OCI-LY1 (cell line): Measurements from ENCODE around the gene LRMDA.

ENCODE experiments used
- H2AFZ ChIP-seq: fragments of 200-600 bp; sonication (generic), shearing (Covaris generic); 2 replicates; pipeline ENCODE4 v1.6.0; 2014; ENCODE audit warnings: antibody characterized with exemption, mild to moderate bottlenecking, low read length
- H3F3A ChIP-seq: fragments of 200-600 bp; sonication (generic), shearing (Covaris generic); 2 replicates; pipeline ENCODE4 v1.6.0; 2014; ENCODE audit warnings: mild to moderate bottlenecking, antibody characterized with exemption, low read length, moderate library complexity; ENCODE audit not compliant: insufficient read depth
- H3K27ac ChIP-seq: fragments of 200-600 bp; sonication (generic); 2 replicates; pipeline ENCODE4 v1.5.1; 2014; ENCODE audit warnings: low read length, mixed run types, mild to moderate bottlenecking, low read depth; ENCODE audit not compliant: poor library complexity, severe bottlenecking
- H3K27me3 ChIP-seq: fragments of 200-600 bp; sonication (generic); 2 replicates; pipeline ENCODE4 v1.6.0; 2014; ENCODE audit warnings: antibody characterized with exemption, mild to moderate bottlenecking, low read length, moderate library complexity; ENCODE audit not compliant: insufficient read depth
- H3K36me3 ChIP-seq: fragments of 200-600 bp; sonication (generic); 2 replicates; pipeline ENCODE4 v1.6.1; 2014; ENCODE audit warnings: mild to moderate bottlenecking, antibody characterized with exemption, low read length, moderate library complexity, mixed read lengths; ENCODE audit not compliant: insufficient read depth
- H3K4me1 ChIP-seq: fragments of 200-600 bp; sonication (generic); 2 replicates; pipeline ENCODE4 v1.5.1; 2014; ENCODE audit warnings: mild to moderate bottlenecking, low read length, moderate library complexity; ENCODE audit not compliant: insufficient read depth, severe bottlenecking
- H3K4me2 ChIP-seq: fragments of 200-600 bp; sonication (generic), shearing (Covaris generic); 2 replicates; pipeline ENCODE4 v1.6.1; 2014; ENCODE audit warnings: low read length
- H3K4me3 ChIP-seq: fragments of 200-600 bp; sonication (generic); 2 replicates; pipeline ENCODE4 v1.5.1; 2014; ENCODE audit warnings: low read length, low read depth, mild to moderate bottlenecking, mixed read lengths; ENCODE audit not compliant: poor library complexity, severe bottlenecking
- H3K79me2 ChIP-seq: fragments of 200-600 bp; shearing (Covaris generic); 2 replicates; pipeline ENCODE4 v1.6.1; 2016; ENCODE audit warnings: mixed run types, low read length, mixed read lengths; ENCODE audit not compliant: insufficient read depth
- H3K9ac ChIP-seq: fragments of 200-600 bp; sonication (generic), shearing (Covaris generic); 2 replicates; pipeline ENCODE4 v1.6.1; 2014; ENCODE audit warnings: mild to moderate bottlenecking, low read length, mixed read lengths
- H3K9me2 ChIP-seq: fragments of 200-600 bp; sonication (generic), shearing (Covaris generic); 2 replicates; pipeline ENCODE4 v1.6.1; 2014; ENCODE audit warnings: low read depth, mild to moderate bottlenecking, low read length, mixed read lengths
- H3K9me3 ChIP-seq: fragments of 200-600 bp; shearing (Covaris generic); 2 replicates; pipeline ENCODE4 v1.6.1; 2014; ENCODE audit warnings: low read length, mixed read lengths
- H4K20me1 ChIP-seq: fragments of 200-600 bp; sonication (generic), shearing (Covaris generic); 2 replicates; pipeline ENCODE4 v1.6.0; 2016; ENCODE audit warnings: mild to moderate bottlenecking, low read length; ENCODE audit not compliant: insufficient read depth
- CTCF ChIP-seq: fragments of 200-600 bp; sonication (generic), shearing (Covaris generic); IDR thresholded peaks from 2 replicates; pipeline ENCODE4 v1.5.1; 2017; ENCODE audit warnings: mild to moderate bottlenecking, antibody characterized with exemption, low read length, moderate library complexity, mixed read lengths
- EZH2 ChIP-seq: fragments of 200-600 bp; sonication (generic), shearing (Covaris generic); IDR thresholded peaks from 2 replicates; pipeline ENCODE4 v1.8.0; 2017; ENCODE audit warnings: borderline replicate concordance, mixed run types, mild to moderate bottlenecking, antibody characterized with exemption, low read length, moderate library complexity, mixed read lengths

LRMDA gene

DNA sequence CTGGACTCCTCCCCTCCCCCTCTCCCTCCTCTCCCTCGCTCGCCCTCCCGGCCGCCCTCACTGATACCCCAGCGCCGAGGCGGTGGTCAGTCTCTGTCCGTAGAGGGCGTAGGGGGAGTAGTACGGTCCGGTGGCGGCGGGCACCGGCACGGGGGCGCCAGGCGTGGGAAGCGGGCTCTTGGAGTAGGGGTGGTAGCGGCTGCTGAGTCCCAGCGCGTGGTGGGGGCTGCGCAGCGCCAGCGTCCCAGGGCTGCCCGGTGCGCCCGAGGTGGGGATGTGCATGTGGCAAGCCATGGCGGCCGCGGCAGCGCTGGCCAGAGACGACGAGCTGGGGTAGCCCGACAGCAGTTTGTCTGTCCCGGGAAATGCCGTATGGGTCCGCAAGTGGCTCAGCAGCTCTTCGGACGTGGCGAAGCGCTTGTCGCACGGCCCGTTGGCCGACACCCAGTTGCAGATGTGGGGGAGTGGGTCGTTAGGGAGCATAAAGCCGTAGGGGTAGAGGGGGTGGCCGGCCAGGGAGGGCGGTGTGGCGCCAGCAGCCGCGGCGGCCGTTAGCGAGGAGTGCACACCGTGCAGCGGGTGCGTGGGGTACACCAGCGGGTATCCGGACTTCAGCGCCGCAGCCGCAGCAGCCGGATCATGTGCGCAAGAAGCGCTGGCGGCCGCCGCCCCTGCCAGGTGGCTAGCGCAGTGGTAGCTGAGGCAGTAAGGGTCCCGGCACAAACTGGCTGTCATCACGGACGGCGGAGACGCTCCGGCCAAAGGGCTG, 32.5 kb upstream of the LRMDA start:
- H3K79me2 ChIP-seq = no peaks in the 10 kb centered on the region
- no peaks in the 10 kb centered on the region for H3K36me3 ChIP-seq
- H3K9me3 ChIP-seq = no peaks in the 10 kb centered on the region
- no peak overlapping the region for H3K4me2 ChIP-seq
- no peaks in the 10 kb centered on the region for H3K27me3 ChIP-seq
- H3K27ac ChIP-seq = no peak overlapping the region
- H3K4me3 ChIP-seq = no peak overlapping the region
- H3F3A ChIP-seq = no peaks in the 10 kb centered on the region
- no peaks in the 10 kb centered on the region for H3K9me2 ChIP-seq
- no peak overlapping the region for H2AFZ ChIP-seq
- no peak overlapping the region for H3K9ac ChIP-seq
- no peaks in the 10 kb centered on the region for H3K4me1 ChIP-seq
- H4K20me1 ChIP-seq = no peaks in the 10 kb centered on the region
- no peak for TF ChIP-seq EZH2
- no peak for TF ChIP-seq CTCF

DNA sequence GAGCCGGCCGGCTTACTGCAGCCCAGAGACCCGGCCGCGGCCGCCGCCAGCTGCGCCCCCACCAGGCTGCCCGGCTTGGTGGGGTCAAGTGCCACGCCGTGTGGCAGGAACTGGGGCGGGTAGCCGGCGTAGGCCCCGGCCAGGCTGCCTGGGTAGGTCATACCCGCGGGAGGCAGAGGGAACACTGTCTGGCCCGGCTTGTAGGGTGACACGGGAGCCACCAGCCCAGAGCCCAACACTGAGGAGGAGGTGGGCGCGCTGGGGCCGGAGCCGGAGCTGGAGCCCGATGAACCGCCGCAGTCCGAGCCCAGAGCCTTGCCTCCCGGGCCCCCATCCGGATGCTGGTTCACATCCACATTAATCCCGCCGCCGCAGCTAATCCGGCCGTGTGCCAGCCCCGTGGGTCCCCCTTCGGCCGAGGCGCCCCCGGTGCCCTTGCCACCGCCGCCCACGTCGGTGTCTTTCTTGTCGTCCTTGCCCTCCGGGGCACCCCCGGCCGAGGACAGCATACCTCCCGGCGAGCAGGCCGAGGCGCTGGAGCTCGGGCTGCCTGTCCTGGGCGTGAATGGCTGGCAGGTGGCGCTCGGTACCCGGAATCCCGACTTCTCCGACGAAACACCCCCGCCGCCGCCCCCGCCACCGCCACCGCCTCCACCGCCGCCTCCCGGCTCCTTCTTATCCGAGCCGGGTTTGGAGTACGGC, 31.8 kb upstream of the LRMDA start:
- Histone ChIP-seq H3F3A (no peaks in the 10 kb centered on the region), H3K9ac (no peak overlapping the region), H3K27ac (no peak overlapping the region), H3K36me3 (no peaks in the 10 kb centered on the region), H3K4me2 (no peak overlapping the region), H3K4me3 (no peak overlapping the region), H3K9me3 (no peaks in the 10 kb centered on the region), H4K20me1 (no peaks in the 10 kb centered on the region), H3K9me2 (no peaks in the 10 kb centered on the region), H3K79me2 (no peaks in the 10 kb centered on the region), H2AFZ (no peak overlapping the region), H3K4me1 (no peaks in the 10 kb centered on the region), H3K27me3 (no peaks in the 10 kb centered on the region)
- TF ChIP-seq EZH2 = no peak
- TF ChIP-seq CTCF = no peak

DNA sequence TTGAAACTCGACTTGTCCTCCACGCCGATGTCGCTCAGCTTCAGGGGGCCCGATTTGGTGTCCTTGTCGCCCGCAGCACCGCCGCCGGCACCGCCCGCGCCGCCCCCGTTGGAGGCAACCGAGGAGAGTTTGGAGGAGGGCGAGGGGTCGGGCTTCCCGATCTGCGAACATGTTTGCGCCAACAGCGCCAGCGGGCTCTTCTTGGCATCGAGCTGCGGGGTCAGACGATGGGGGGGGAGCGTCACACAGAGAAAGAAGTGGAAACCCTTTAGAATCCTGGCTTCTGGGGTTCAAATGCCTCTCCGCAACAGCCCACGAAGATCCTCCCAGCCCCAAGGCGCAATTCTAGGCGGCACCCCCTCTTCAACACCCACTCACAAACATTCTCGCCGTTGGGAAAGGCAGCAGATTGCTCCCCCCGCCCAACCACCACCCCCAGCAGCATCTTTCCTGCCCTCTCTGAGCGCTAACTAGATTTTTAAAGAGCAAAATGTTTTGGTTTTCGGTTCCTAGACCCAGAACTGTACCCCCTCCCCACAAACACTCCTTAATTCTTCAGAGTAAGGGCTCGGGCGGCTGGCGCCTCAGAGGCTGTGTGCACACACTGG, 31.2 kb upstream of the LRMDA start:
- H3K9ac ChIP-seq = no peak overlapping the region
- no peaks in the 10 kb centered on the region for H3K9me3 ChIP-seq
- TF ChIP-seq EZH2 = no peak
- no peak for TF ChIP-seq CTCF
- H4K20me1 ChIP-seq = no peaks in the 10 kb centered on the region
- no peaks in the 10 kb centered on the region for H3K79me2 ChIP-seq
- H2AFZ ChIP-seq = no peak overlapping the region
- no peaks in the 10 kb centered on the region for H3K27me3 ChIP-seq
- no peaks in the 10 kb centered on the region for H3K36me3 ChIP-seq
- H3K4me3 ChIP-seq = no peak overlapping the region
- H3K27ac ChIP-seq = no peak overlapping the region
- no peak overlapping the region for H3K4me2 ChIP-seq
- no peaks in the 10 kb centered on the region for H3F3A ChIP-seq
- H3K4me1 ChIP-seq = no peaks in the 10 kb centered on the region
- H3K9me2 ChIP-seq = no peaks in the 10 kb centered on the region
